HG03439 (cell line): ENCODE results near the gene SH2D4B.

Source experiments
- ATAC-seq: cut with Tn5 transposase; IDR thresholded peaks from one replicate; pipeline ENCODE4 v1.9.1; 2021; ENCODE audit warnings: mild to moderate bottlenecking, moderate library complexity; ENCODE audit not compliant: unreplicated experiment

The SH2D4B gene

GRCh38 chr10:80674809-80675208, 137.1 kb downstream of the SH2D4B start:
- ATAC-seq = no peak

DNA sequence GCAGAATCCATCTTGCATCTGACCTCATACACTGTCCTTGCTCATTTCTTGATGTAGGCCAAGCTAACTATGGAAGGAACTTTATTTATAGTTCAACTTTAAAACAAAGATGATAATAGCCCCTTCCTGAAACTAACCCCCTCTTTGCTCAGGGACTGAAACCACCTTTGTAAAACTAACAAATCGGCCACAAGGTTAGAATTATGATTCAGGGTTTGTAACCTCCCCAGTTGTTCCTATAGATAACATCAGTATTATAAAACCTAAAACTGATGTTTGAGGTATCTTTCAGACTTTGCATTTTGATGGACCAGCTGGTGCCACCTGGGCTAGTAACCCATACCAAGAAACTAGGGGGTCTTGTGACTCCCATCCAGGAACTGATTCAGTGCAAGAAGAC, 143.4 kb downstream of the SH2D4B start:
- ATAC-seq = no peak

DNA sequence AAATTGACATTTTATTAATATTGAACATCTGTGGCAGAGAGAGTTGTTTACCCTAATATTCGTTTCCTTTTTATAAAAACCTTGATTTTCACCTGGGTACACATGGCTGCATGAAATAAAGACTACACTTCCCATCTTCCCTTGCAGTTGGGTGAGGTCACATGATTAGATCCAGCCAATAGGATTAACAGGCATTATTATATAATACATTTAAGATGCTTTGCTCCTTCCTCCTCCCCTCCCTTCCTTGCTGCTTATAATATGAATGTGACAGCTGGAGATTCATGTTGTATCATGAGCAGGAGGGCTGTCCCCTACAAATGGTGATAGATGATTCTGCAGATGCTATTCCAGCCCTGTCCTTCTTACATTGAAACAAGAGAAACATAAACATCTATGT, 146.6 kb downstream of the SH2D4B start:
- peak; percentile 80 for ATAC-seq

GRCh38 chr10:80685355-80685754, 147.7 kb downstream of the SH2D4B start:
- no peak for ATAC-seq

GRCh38 chr10:80686734-80687475, 149.2 kb downstream of the SH2D4B start:
- ATAC-seq = no peak

GRCh38 chr10:80687476-80687789, 149.7 kb downstream of the SH2D4B start:
- ATAC-seq = no peak

DNA sequence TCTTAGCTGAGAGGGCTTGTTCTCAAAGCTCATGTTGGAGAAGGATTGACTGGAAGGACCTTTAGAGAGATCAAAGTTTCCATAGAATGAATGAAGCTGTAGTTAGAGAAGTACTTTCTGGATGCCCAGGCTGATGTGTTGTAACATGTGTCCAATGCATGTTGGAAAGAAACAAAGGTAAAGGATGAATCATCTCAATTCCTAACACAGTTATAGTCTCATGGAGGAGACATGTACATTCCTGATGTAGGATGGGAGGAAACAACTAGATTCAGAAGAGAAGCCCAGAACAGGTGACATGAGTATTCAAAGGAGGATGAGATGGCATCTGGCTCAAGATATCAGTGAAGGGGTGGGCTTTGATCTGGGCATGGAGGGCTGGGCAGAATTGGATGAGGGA, 152.7 kb downstream of the SH2D4B start:
- ATAC-seq = no peak

DNA sequence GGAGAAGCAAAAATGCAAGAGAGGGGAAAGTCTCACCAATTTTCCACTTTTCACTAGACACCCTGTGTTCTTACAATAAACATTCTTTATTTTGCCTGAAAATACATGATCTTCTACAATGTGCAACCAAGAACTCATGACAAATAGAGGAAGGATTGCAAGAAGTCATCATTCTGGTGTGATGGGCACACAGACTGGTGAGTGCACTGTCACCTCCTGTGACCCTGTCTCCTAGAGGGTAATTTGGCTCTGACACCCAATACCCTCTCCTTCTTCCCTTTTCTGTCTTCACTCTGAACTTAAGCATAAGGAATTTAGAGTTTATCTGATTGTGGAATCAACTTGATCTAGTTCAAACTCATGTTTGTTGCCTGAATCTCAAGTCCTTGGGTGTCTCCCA, 153.7 kb downstream of the SH2D4B start:
- no peak for ATAC-seq

GRCh38 chr10:80693565-80693964, 155.9 kb downstream of the SH2D4B start:
- ATAC-seq = no peak

DNA sequence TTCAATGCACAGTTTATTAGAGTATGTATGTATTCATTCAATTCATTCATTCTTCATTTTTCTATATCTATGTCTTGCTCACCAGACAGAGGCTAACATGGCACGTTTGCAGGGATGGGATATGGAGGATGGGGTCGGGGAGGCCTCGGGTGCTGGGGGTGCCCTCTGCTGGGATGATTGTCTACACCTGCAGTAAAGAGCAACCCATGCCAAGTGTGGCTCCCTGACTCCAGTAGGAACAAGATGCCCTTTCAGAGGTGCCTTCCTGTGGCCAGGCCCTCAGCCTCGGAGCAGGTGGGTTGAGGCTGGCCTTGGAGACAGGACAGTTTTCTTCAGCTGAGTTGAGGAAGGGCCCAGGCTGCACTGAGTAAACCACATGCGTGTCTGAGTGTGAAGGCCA, 157.2 kb downstream of the SH2D4B start:
- ATAC-seq = no peak
